Heart right ventricle (tissue), 16 donors: Measurements from ENCODE around the gene LSM14A. TPM values are rescaled to one million over a fixed set of nuclear protein-coding genes. Genes with fewer than 3 reads are reported as not detected.
A peak's percentile ranks its signal among the peaks of the same experiment; 100 is the strongest.

Experiments
- ATAC-seq, 8 donors: fragments of 200-7000 bp; cut with Tn5 transposase; one replicate each; pipeline ENCODE4 v1.9.1; 2020; ENCODE audit warnings: mild to moderate bottlenecking in 8 of 8, moderate library complexity in 8 of 8, moderate number of reproducible peaks in 1 of 8
- DNase-seq, 2 donors: peaks; one replicate each; pipeline ENCODE4 v3.0.0-alpha.2; 2020
- H3K27ac ChIP-seq, 10 donors: fragments of 200-600 bp; sonication (generic) in 2 of 10; one replicate each; pipeline versions ENCODE4 v1.5.0 to v1.8.0; 2020 to 2022; ENCODE audit warnings: mild to moderate bottlenecking in 3 of 10
- H3K27me3 ChIP-seq, 7 donors: fragments of 200-600 bp; one replicate each; pipeline ENCODE4 v1.8.0; 2021 to 2022; ENCODE audit warnings: mild to moderate bottlenecking in 2 of 7
- H3K36me3 ChIP-seq, 9 donors: fragments of 200-600 bp; sonication (generic) in 1 of 9; one replicate each; pipeline versions ENCODE4 v1.5.0 to v1.8.0; 2020 to 2022; ENCODE audit warnings: mild to moderate bottlenecking in 2 of 9
- H3K4me1 ChIP-seq, 9 donors: fragments of 200-600 bp; sonication (generic) in 1 of 9; one replicate each; pipeline versions ENCODE4 v1.5.0 to v1.8.0; 2020 to 2022; ENCODE audit warnings: mild to moderate bottlenecking in 4 of 9
- H3K4me3 ChIP-seq, 10 donors: fragments of 200-600 bp; sonication (generic) in 2 of 10; one replicate each; pipeline versions ENCODE4 v1.5.0 to v1.8.0; 2020 to 2022; ENCODE audit warnings: mild to moderate bottlenecking in 7 of 10, moderate library complexity in 2 of 10
- H3K9me3 ChIP-seq, 11 donors: fragments of 200-600 bp in 10 of 11; sonication (generic) in 2 of 11; one replicate each; pipeline versions ENCODE4 v1.5.0 to v1.8.0; 2013 to 2022; ENCODE audit warnings: mild to moderate bottlenecking in 2 of 11, control low read depth in 1 of 11, moderate library complexity in 1 of 11
- CTCF ChIP-seq, 9 donors: fragments of 200-600 bp; sonication (generic) in 2 of 9; IDR thresholded peaks; one replicate each; pipeline versions ENCODE4 v1.5.0 to v1.8.0; 2021 to 2022; ENCODE audit warnings: antibody characterized with exemption in 9 of 9, mild to moderate bottlenecking in 5 of 9, moderate library complexity in 1 of 9
- WGBS, 2 donors: extraction: QIAGEN DNeasy Blood & Tissue Kit; methylation state at CpG; one replicate each; pipeline ENCODE4 v1.1.7; 2013; ENCODE audit warnings: inconsistent platforms in 1 of 2; 5-methylcytosine and 5-hydroxymethylcytosine counted together
- intact Hi-C, 10 donors: fragments of 100-400 bp; cut with DNase I; formaldehyde crosslinking; loops; one replicate each; pipeline versions ENCODE4 v1.11.1 to v1.14.2; 2022
- polyA plus RNA-seq, 2 donors: library from polyadenylated mRNA; stranded (reverse); fragments of 200-250 nt; gene quantifications; one replicate each; pipeline ENCODE4 v1.2.3, GENCODE V29; 2013
- total RNA-seq, 10 donors: library from RNA; stranded (reverse); fragmentation: NEBNext Ultra II Directional in 3 of 10; extraction: Animal tissue kit (Norgen Biotek cat#: 25700) in 3 of 10; gene quantifications; one replicate each; pipeline versions ENCODE4 v1.2.1 to v1.2.4, GENCODE V29; 2021 to 2023
- donor health status: Arrhythmogenic right ventricular cardiomyopathy.
- donor health status: ischemic (EF 13 %, LVEDD 7.1; RV severe dilation, severe dysfunction).
- donor health status: healthy with polysubstance abuse.
- donor health status: DM: no; HTN: yes; CAD: no.
- donor health status: DM: no; HTN: no; CAD: no.
- donor health status: ischemic (EF 25% LVEDD 6.9; RV normal size, moderate dysfunction).
- donor health status: ischemic (EF 25% LVEDD 5.7; RV mildly dilated, moderate dysfunction).
- donor health status: healthy.
- donor health status: DM: yes; HTN: yes; CAD: no.
- donor health status: Ischemic cardiomyopathy.
- donor health status: ischemic (EF 35%, LVEDD 5.7; RV mildly dilated, moderate dysfunction).
- donor health status: nonischemic (EF 11% LVEDD 7.7; RV severe dilation, severe dysfunction).
- donor health status: DM: yes; HTN: yes; CAD: no.
- donor health status: PGD.
- donor health status: ischemic (EF 29% LVEDD 5.4; RV normal size, mild dysfunction).
- donor health status: nonischemic (EF 23%, LVEDD 6.1; RV moderate dilation, normal function).

The LSM14A gene
- total and polyA plus RNA-seq, 12 donors: 44.7 to 78.0 (median 66.1) TPM

DNA sequence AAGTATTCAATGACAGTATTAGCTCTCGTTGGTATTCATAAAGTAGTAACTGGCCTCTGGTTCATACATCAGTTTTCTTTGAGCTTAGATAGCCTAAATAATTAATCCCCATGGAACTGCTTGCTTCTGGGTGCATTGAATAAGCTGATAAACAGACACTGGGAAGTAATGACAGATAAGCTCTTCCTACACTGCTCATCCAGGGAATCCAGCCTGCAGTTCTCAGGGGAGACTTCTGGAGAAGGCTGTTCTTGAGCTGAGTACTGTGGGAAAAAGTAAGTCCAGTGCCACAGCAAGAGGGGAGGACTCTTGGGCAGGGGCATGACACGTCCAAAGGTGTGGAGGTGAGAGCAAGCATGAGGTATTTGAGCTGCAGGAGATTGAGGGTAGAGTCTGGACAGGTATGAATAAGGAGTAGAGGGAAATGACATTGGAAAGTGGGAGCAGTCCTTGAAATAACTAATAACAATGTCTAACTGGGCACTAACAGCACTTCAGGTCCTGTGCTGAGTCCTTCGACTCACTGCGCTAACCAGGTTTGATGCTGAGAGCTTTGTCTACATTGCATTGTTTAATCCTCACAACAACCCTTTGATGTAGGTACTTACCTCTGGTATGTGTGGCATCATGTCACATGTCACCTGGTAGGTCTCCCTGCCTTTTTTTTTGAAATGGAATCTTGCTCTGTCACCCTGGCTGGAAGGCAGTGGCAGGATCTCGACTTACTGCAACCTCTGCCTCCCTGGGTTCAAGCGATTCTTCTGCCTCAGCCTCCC, 89.2 kb downstream of the LSM14A start:
- H3K36me3 ChIP-seq: peaks cover 0 to 5% (median 0%) of the 10 kb centered on the region in 9 donors
- TF ChIP-seq CTCF (IDR thresholded peaks at IDR 0.05): no peak
- H3K4me3 ChIP-seq: no peak overlapping the region
- peak overlapping the region in 1 of 10 donors; percentile 1 for H3K27ac ChIP-seq
- intact Hi-C loops: loop anchor here in 1 of 10 donors (10.0 kb wide), 1 partner anchor 63 kb away; no protein-coding TSS in a partner anchor
- H3K4me1 ChIP-seq: peaks cover 5 to 75% (median 46%) of the 10 kb centered on the region in 9 donors
- H3K9me3 ChIP-seq: no peaks in the 10 kb centered on the region
- 70 to 71% methylated on average over 6 of the region's 6 CpGs for WGBS, 2 donors
- no peak for ATAC-seq
- no peak for DNase-seq
- peaks cover 0 to under 1% (median 0%) of the 10 kb centered on the region in 7 donors for H3K27me3 ChIP-seq

GRCh38 chr19:34263745-34264237, 91.5 kb downstream of the LSM14A start:
- WGBS, 2 donors: 72 to 80% methylated on average over 8 of the region's 8 CpGs
- Histone ChIP-seq H3K4me3 (no peak overlapping the region), H3K36me3 (peaks cover 0 to 1% (median 0%) of the 10 kb centered on the region in 9 donors), H3K9me3 (no peaks in the 10 kb centered on the region), H3K27ac (peak overlapping the region in 2 of 10 donors; percentile 13 to 89), H3K4me1 (peaks cover 5 to 82% (median 45%) of the 10 kb centered on the region in 9 donors), H3K27me3 (no peaks in the 10 kb centered on the region)
- ATAC-seq (no peak), DNase-seq (no peak)
- no peak for TF ChIP-seq CTCF (IDR thresholded peaks at IDR 0.05)
- intact Hi-C loops: loop anchor here in 1 of 10 donors (10.0 kb wide), 1 partner anchor 61 kb away; no protein-coding TSS in a partner anchor

- Histone ChIP-seq H3K4me3 (peak overlapping the region; percentile 20 to 55 (median 44)), H3K9me3 (no peaks in the 10 kb centered on the region), H3K27me3 (no peaks in the 10 kb centered on the region), H3K36me3 (no peaks in the 10 kb centered on the region), H3K27ac (peak overlapping the region; percentile 55 to 94 (median 87)), H3K4me1 (peaks cover 7 to 82% (median 48%) of the 10 kb centered on the region in 9 donors)
- ATAC-seq: peak; percentile 13 to 51 (median 34)
- 48 to 49% methylated on average over 6 of the region's 6 CpGs for WGBS, 2 donors
- peak in 1 of 2 donors; percentile 41 for DNase-seq
- no peak for TF ChIP-seq CTCF (IDR thresholded peaks at IDR 0.05)
- intact Hi-C loops: loop anchor here in 6 of 10 donors (5.0 to 10.0 kb wide), 4 partner anchors 52 to 72 kb away; no protein-coding TSS in a partner anchor
Measured at GRCh38 chr19:34265221-34265650, 92.9 kb downstream of the LSM14A start.

- intact Hi-C loops: loop anchor here in 6 of 10 donors (5.0 to 10.0 kb wide), 4 partner anchors 48 to 68 kb away; no protein-coding TSS in a partner anchor
- DNase-seq (no peak), ATAC-seq (no peak)
- no peaks in the 10 kb centered on the region for H3K9me3 ChIP-seq
- no peak for TF ChIP-seq CTCF (IDR thresholded peaks at IDR 0.05)
- H3K27me3 ChIP-seq: no peaks in the 10 kb centered on the region
- peaks cover 0 to 3% (median 0%) of the 10 kb centered on the region in 9 donors for H3K36me3 ChIP-seq
- peaks cover 7 to 93% (median 60%) of the 10 kb centered on the region in 9 donors for H3K4me1 ChIP-seq
- WGBS, 2 donors: 53 to 66% methylated on average over 8 of the region's 8 CpGs
- H3K27ac ChIP-seq: peak overlapping the region; percentile 55 to 94 (median 88)
- peak overlapping the region in 6 of 10 donors; percentile 4 to 55 (median 20) for H3K4me3 ChIP-seq
Measured at GRCh38 chr19:34269081-34269480, 96.8 kb downstream of the LSM14A start.
